DOHH2 (cell line): ENCODE measurements around the gene MTO1.

ENCODE experiments used
- H3F3A ChIP-seq: fragments of 200-600 bp; sonication (generic), shearing (Covaris generic); 2 replicates; pipeline ENCODE4 v1.6.0; 2016; ENCODE audit warnings: antibody characterized with exemption, mild to moderate bottlenecking; ENCODE audit not compliant: control insufficient read depth, insufficient read depth
- H3K27ac ChIP-seq: fragments of 200-600 bp; sonication (generic); 2 replicates; pipeline ENCODE4 v1.5.1; 2014; ENCODE audit warnings: low read depth, mild to moderate bottlenecking, low read length, moderate library complexity
- H3K27me3 ChIP-seq: fragments of 200-600 bp; sonication (generic); 2 replicates; pipeline ENCODE4 v1.6.1; 2014; ENCODE audit warnings: mild to moderate bottlenecking, low read length, mixed read lengths; ENCODE audit not compliant: control insufficient read depth
- H3K36me3 ChIP-seq: fragments of 200-600 bp; sonication (generic); 2 replicates; pipeline ENCODE4 v1.6.1; 2014; ENCODE audit warnings: mild to moderate bottlenecking, low read length, moderate library complexity, mixed read lengths; ENCODE audit not compliant: control insufficient read depth
- H3K4me1 ChIP-seq: fragments of 200-600 bp; sonication (generic); 2 replicates; pipeline ENCODE4 v1.6.1; 2014; ENCODE audit warnings: mild to moderate bottlenecking, low read length, mixed read lengths; ENCODE audit not compliant: control insufficient read depth
- H3K4me2 ChIP-seq: fragments of 200-600 bp; sonication (generic); 2 replicates; pipeline ENCODE4 v1.6.0; 2014; ENCODE audit warnings: mild to moderate bottlenecking, low read length, moderate library complexity
- H3K4me3 ChIP-seq: fragments of 200-600 bp; sonication (generic); 2 replicates; pipeline ENCODE4 v1.5.1; 2014; ENCODE audit warnings: mild to moderate bottlenecking, low read length, mixed read lengths
- H3K79me2 ChIP-seq: fragments of 200-600 bp; sonication (generic); 2 replicates; pipeline ENCODE4 v1.6.1; 2014; ENCODE audit warnings: mild to moderate bottlenecking, low read length, mixed read lengths; ENCODE audit not compliant: control insufficient read depth
- H3K9me2 ChIP-seq: fragments of 200-600 bp; sonication (generic); replicated peaks from 2 replicates; pipeline ENCODE4 v1.6.1; 2014; ENCODE audit warnings: mild to moderate bottlenecking, low read length, mixed read lengths; ENCODE audit not compliant: control insufficient read depth
- H3K9me3 ChIP-seq: fragments of 200-600 bp; sonication (generic); 2 replicates; pipeline ENCODE4 v1.6.1; 2014; ENCODE audit warnings: antibody characterized with exemption, low read length, mixed read lengths; ENCODE audit not compliant: control insufficient read depth, insufficient read depth
- H4K20me1 ChIP-seq: fragments of 200-600 bp; sonication (generic); 2 replicates; pipeline ENCODE4 v1.6.0; 2014; ENCODE audit warnings: low read depth, mild to moderate bottlenecking, antibody characterized with exemption, low read length, moderate library complexity; ENCODE audit not compliant: control insufficient read depth, insufficient read depth
- EZH2phosphoT487 ChIP-seq: fragments of 200-600 bp; sonication (generic); IDR thresholded peaks from 2 replicates; pipeline ENCODE4 v1.6.1; 2017; ENCODE audit warnings: borderline replicate concordance, mild to moderate bottlenecking, antibody characterized with exemption, low read length, moderate library complexity, mixed read lengths
- TF ChIP-seq, protein P1 (sequence below): fragments of 200-600 bp; sonication (generic); IDR thresholded peaks from one replicate; pipeline ENCODE4 v1.5.1; 2014; ENCODE audit warnings: antibody characterized with exemption, mild to moderate bottlenecking, low read depth, low read length; ENCODE audit not compliant: poor library complexity, severe bottlenecking

The MTO1 gene

DNA sequence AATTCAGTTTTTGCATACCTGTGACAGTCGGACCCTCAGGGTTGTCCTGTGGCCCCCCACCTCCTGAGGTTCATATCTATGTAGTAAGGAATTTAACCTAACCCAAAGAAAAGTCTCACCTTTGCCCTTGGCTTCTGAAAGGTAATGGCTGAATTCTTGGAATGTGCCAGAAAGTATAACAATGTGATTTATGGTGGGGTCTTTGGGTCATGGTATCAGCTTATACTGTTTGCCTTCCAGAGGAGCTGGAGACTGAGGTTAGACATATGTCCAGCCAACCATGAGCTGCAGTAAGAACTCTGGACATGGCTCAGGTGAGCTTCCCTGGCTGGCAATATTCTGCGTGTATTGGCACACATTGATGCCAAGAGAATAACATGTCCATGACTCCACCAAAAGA lies 40.0 kb upstream of the MTO1 start:
- Histone ChIP-seq H3K27me3 (no peaks in the 10 kb centered on the region), H3K4me1 (no peaks in the 10 kb centered on the region), H4K20me1 (no peaks in the 10 kb centered on the region), H3K4me3 (no peak overlapping the region), H3K4me2 (no peak overlapping the region), H3K27ac (no peak overlapping the region), H3K9me3 (no peaks in the 10 kb centered on the region), H3K79me2 (no peaks in the 10 kb centered on the region), H3K9me2 (no peaks in the 10 kb centered on the region), H3K36me3 (peaks cover 7% of the 10 kb centered on the region; the same call in 1 of the 2 replicates), H3F3A (no peaks in the 10 kb centered on the region)
- TF ChIP-seq EZH2phosphoT487, result no peak
- TF ChIP-seq, protein P1, sequence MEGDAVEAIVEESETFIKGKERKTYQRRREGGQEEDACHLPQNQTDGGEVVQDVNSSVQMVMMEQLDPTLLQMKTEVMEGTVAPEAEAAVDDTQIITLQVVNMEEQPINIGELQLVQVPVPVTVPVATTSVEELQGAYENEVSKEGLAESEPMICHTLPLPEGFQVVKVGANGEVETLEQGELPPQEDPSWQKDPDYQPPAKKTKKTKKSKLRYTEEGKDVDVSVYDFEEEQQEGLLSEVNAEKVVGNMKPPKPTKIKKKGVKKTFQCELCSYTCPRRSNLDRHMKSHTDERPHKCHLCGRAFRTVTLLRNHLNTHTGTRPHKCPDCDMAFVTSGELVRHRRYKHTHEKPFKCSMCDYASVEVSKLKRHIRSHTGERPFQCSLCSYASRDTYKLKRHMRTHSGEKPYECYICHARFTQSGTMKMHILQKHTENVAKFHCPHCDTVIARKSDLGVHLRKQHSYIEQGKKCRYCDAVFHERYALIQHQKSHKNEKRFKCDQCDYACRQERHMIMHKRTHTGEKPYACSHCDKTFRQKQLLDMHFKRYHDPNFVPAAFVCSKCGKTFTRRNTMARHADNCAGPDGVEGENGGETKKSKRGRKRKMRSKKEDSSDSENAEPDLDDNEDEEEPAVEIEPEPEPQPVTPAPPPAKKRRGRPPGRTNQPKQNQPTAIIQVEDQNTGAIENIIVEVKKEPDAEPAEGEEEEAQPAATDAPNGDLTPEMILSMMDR, result no peak

DNA sequence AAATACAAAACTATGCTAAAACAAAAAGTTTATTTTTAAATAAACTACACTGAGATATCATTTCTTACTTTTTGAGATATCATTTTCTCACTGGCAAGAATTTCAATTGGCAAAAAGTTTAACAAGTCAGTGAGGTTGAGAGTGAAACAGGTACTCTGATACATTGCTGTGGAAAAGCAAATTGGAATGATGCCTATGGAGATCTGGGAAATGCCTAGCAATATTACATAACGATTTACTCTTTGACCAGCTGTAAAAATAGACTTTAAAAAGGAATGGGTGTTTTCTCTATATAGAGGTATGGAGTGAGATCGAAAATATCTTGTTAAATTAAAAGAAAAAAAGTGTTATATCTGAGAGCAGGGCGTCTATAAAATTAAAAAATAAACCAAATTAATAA lies 26.3 kb upstream of the MTO1 start:
- no peak overlapping the region for H3K4me2 ChIP-seq
- H3K36me3 ChIP-seq, result peaks cover 20% of the 10 kb centered on the region
- no peaks in the 10 kb centered on the region for H3K4me1 ChIP-seq
- TF ChIP-seq, protein P1, result no peak
- no peak for TF ChIP-seq EZH2phosphoT487
- H4K20me1 ChIP-seq, result peaks cover 4% of the 10 kb centered on the region; the same call in 1 of the 2 replicates
- H3F3A ChIP-seq, result no peaks in the 10 kb centered on the region
- H3K27me3 ChIP-seq, result no peaks in the 10 kb centered on the region
- no peaks in the 10 kb centered on the region; the same call in 1 of the 2 replicates for H3K79me2 ChIP-seq
- H3K9me3 ChIP-seq, result no peaks in the 10 kb centered on the region
- no peak overlapping the region for H3K27ac ChIP-seq
- no peak overlapping the region for H3K4me3 ChIP-seq
- no peaks in the 10 kb centered on the region for H3K9me2 ChIP-seq

DNA sequence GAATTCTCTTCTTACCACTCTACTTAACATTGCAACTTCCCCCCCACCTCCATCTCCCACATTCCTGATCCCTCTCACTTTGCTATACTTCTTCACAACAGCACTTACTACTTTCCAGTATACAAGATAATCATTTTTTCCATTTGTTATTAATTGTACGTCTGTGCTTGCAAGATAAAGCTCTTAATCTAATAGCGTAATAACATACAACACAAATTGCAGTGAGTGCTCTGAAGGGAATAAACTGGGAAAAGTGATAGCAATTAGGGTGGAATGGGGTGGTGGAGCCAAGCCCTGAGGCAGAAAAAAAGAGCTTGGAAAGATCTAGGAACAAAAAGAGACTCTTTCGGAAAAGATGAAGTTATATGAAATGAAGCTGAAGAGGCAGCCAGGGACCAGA lies 18.0 kb upstream of the MTO1 start:
- Histone ChIP-seq H3K4me3 (no peak overlapping the region), H4K20me1 (peaks cover 4% of the 10 kb centered on the region; the same call in 1 of the 2 replicates), H3K79me2 (peaks cover 33% of the 10 kb centered on the region), H3K36me3 (peaks cover 27% of the 10 kb centered on the region), H3K4me2 (no peak overlapping the region), H3K9me3 (no peaks in the 10 kb centered on the region), H3K27me3 (no peaks in the 10 kb centered on the region), H3K9me2 (no peaks in the 10 kb centered on the region), H3F3A (peaks cover 12% of the 10 kb centered on the region; the same call in 1 of the 2 replicates), H3K27ac (no peak overlapping the region), H3K4me1 (peaks cover 20% of the 10 kb centered on the region)
- TF ChIP-seq, protein P1, result no peak
- TF ChIP-seq EZH2phosphoT487, result no peak
